Stomach (tissue), 9 donors: ENCODE results near the gene PRKN. TPM values are rescaled to one million over a fixed set of nuclear protein-coding genes. Genes with fewer than 3 reads are reported as not detected.

ENCODE experiments used
- DNase-seq, 2 donors: peaks; one replicate each; pipeline versions ENCODE4 v3.0.0 to v3.0.0-alpha.2; 2013 to 2019
- H3K27ac ChIP-seq, 5 donors: fragments of 200-600 bp in 4 of 5; sonication (generic) in 4 of 5; one replicate each; pipeline ENCODE4 v1.5.1; 2013 to 2019; ENCODE audit warnings: mild to moderate bottlenecking in 1 of 5, moderate library complexity in 1 of 5
- H3K27me3 ChIP-seq, 3 donors: fragments of 200-600 bp; sonication (generic); one replicate each; pipeline ENCODE4 v1.5.1; 2017 to 2019; ENCODE audit warnings: mixed run types in 1 of 3
- H3K36me3 ChIP-seq, 4 donors: fragments of 200-600 bp; sonication (generic); 1 replicate in 3 of 4; 2 replicates in 1 of 4; pipeline ENCODE4 v1.5.1; 2016 to 2019
- H3K4me1 ChIP-seq, 4 donors: fragments of 200-600 bp; sonication (generic); one replicate each; pipeline ENCODE4 v1.5.1; 2016 to 2019
- H3K4me3 ChIP-seq, 4 donors: fragments of 200-600 bp; sonication (generic) in 3 of 4; one replicate each; pipeline ENCODE4 v1.5.1; 2016 to 2019; ENCODE audit warnings: mild to moderate bottlenecking in 1 of 4
- H3K9me3 ChIP-seq, 4 donors: fragments of 200-600 bp; sonication (generic); one replicate each; pipeline ENCODE4 v1.5.1; 2016 to 2019
- EP300 ChIP-seq: sonication (generic); formaldehyde crosslinking; IDR thresholded peaks from one replicate; pipeline ENCODE4 v1.6.1; 2017; ENCODE audit warnings: antibody characterized with exemption
- POLR2A ChIP-seq, 4 donors: fragments of 450-650 bp; IDR thresholded peaks; one replicate each; pipeline ENCODE4 v1.6.1; 2016; ENCODE audit warnings: antibody characterized with exemption in 4 of 4, control low read depth in 2 of 4, mild to moderate bottlenecking in 1 of 4, moderate library complexity in 1 of 4
- POLR2AphosphoS5 ChIP-seq, 3 donors: sonication (generic); formaldehyde crosslinking; IDR thresholded peaks; one replicate each; pipeline ENCODE4 v1.6.1; 2016; ENCODE audit warnings: antibody characterized with exemption in 3 of 3
- WGBS, 5 donors: extraction: QIAGEN DNeasy Blood & Tissue Kit in 3 of 5; methylation state at CpG; one replicate each; pipeline versions ENCODE4 v1.1.5 to v1.1.7; 2013 to 2018; 5-methylcytosine and 5-hydroxymethylcytosine counted together
- intact Hi-C: fragments of 100-400 bp; cut with DNase I; formaldehyde crosslinking; loops from one replicate; pipeline ENCODE4 v1.15.1; 2023; ENCODE audit warnings: low total_unique reads
- polyA plus RNA-seq, 3 donors: library from polyadenylated mRNA; stranded (reverse); fragments of 200-250 nt; gene quantifications; one replicate each; pipeline ENCODE4 v1.2.3, GENCODE V29; 2013
- total RNA-seq, 5 donors: library from RNA; depleted of rRNA; stranded (reverse); fragments of >200 nt; gene quantifications; one replicate each; pipeline versions ENCODE4 v1.1.0 to v1.2.3, GENCODE V29; 2014 to 2016
- TF ChIP-seq, protein P1 (sequence below), 7 experiments: fragments of 450-650 bp in 4 of 7; fragments of 200-600 bp in 3 of 7; sonication (generic) in 3 of 7; IDR thresholded peaks; one replicate each; pipeline ENCODE4 v1.5.1; 2016 to 2019; ENCODE audit warnings: antibody characterized with exemption in 7 of 7, control low read depth in 2 of 7, mild to moderate bottlenecking in 1 of 7
- donor health status: healthy with polysubstance abuse.
- donor health status: Bipolar disorder and iron deficiency.
- donor health status: healthy.

Gene PRKN
- total and polyA plus RNA-seq, 8 donors, result 0.68 to 19.8 (median 9.5) TPM

GRCh38 chr6:162056745-162057144 is 670.8 kb downstream of the PRKN start:
- H3K4me1 ChIP-seq, result no peaks in the 10 kb centered on the region
- 61 to 80% (median 62%) methylated on average over 8 of the region's 8 CpGs for WGBS, 5 donors

DNA sequence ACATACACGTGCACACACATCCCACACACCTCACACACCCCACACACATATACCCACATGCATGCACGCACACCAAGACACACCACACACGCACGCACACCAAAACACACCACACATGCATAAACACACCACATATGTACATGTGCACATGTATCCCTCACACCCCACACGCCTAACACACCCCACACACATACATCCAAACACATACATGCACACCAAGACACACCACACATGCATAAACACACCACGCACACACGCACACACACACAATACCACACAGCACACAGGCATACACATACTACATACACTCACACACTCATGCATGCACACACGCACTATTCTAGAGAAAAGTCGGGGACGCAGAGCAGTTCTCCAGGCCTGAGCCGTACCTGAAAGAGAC is 671.5 kb downstream of the PRKN start:
- Histone ChIP-seq H3K27ac (no peak overlapping the region), H3K4me1 (no peaks in the 10 kb centered on the region), H3K27me3 (no peaks in the 10 kb centered on the region), H3K9me3 (no peaks in the 10 kb centered on the region), H3K36me3 (no peaks in the 10 kb centered on the region), H3K4me3 (no peak overlapping the region)
- intact Hi-C loops, result no loop called here
- no peak for DNase-seq
- no peak for TF ChIP-seq POLR2A (IDR thresholded peaks at IDR 0.05)
- no peak for TF ChIP-seq EP300
- no peak for TF ChIP-seq POLR2AphosphoS5 (IDR thresholded peaks at IDR 0.05)
- TF ChIP-seq, protein P1, sequence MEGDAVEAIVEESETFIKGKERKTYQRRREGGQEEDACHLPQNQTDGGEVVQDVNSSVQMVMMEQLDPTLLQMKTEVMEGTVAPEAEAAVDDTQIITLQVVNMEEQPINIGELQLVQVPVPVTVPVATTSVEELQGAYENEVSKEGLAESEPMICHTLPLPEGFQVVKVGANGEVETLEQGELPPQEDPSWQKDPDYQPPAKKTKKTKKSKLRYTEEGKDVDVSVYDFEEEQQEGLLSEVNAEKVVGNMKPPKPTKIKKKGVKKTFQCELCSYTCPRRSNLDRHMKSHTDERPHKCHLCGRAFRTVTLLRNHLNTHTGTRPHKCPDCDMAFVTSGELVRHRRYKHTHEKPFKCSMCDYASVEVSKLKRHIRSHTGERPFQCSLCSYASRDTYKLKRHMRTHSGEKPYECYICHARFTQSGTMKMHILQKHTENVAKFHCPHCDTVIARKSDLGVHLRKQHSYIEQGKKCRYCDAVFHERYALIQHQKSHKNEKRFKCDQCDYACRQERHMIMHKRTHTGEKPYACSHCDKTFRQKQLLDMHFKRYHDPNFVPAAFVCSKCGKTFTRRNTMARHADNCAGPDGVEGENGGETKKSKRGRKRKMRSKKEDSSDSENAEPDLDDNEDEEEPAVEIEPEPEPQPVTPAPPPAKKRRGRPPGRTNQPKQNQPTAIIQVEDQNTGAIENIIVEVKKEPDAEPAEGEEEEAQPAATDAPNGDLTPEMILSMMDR (IDR thresholded peaks at IDR 0.05), result no peak
- 94 to 97% (median 96%) methylated on average over 11 of the region's 11 CpGs for WGBS, 5 donors

More at GRCh38 chr6:162056745-162057144, 670.8 kb downstream of the PRKN start:
- Histone ChIP-seq H3K4me3 (no peak overlapping the region), H3K36me3 (no peaks in the 10 kb centered on the region), H3K9me3 (no peaks in the 10 kb centered on the region), H3K27ac (no peak overlapping the region), H3K27me3 (no peaks in the 10 kb centered on the region)
- intact Hi-C loops, result no loop called here
- TF ChIP-seq POLR2A (IDR thresholded peaks at IDR 0.05), result no peak
- no peak for TF ChIP-seq EP300
- TF ChIP-seq, protein P1 (IDR thresholded peaks at IDR 0.05), result no peak
- DNase-seq, result peak in 1 of 2 donors; percentile 30

DNA sequence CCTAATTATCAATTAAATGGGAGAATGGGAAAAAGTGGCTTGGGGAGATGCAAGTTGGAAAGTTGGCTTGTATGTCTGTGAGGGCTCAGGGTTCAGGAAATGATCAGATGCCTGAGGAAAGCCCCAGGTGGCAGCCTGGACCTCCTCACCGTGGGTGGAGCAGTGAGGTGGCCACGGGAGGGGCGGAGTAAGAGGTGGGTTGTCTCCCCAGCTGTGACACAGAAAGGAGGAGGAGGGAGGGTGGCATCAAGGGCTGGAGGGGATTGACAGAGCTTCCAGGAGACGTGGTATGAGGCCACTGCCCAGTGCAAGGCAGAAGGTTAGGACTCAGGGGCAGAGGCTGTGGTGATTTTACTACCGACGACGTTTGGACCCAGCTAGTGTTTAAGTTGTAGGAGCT is 672.2 kb downstream of the PRKN start:
- Histone ChIP-seq H3K36me3 (no peaks in the 10 kb centered on the region), H3K27ac (no peak overlapping the region), H3K4me3 (no peak overlapping the region), H3K4me1 (no peaks in the 10 kb centered on the region), H3K9me3 (no peaks in the 10 kb centered on the region), H3K27me3 (no peaks in the 10 kb centered on the region)
- TF ChIP-seq POLR2AphosphoS5 (IDR thresholded peaks at IDR 0.05), result no peak
- TF ChIP-seq EP300, result no peak
- no peak for TF ChIP-seq POLR2A (IDR thresholded peaks at IDR 0.05)
- TF ChIP-seq, protein P1 (IDR thresholded peaks at IDR 0.05), result no peak
- 73 to 79% (median 77%) methylated on average over 7 of the region's 7 CpGs for WGBS, 5 donors
- intact Hi-C loops, result no loop called here
- DNase-seq, result no peak

DNA sequence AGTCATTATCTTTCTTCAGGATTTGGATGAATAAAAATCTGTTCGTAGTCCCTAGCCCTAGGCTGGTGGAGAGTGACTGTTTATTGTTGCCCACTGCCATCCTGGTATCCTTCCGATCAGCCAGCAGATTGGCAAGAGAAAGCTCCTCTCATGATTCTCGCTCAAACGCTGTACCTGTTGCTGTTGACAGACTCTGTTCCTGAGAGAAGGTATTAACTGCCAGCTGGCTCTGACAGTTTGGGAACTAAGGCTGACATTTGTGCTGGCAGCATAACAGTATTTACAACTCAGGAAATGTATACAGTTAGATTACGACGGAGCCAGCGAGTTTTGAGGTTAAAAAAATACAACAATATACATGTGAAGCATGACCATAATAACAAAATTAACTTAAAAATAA is 674.5 kb downstream of the PRKN start:
- intact Hi-C loops, result no loop called here
- Histone ChIP-seq H3K9me3 (no peaks in the 10 kb centered on the region), H3K4me3 (no peak overlapping the region), H3K4me1 (no peaks in the 10 kb centered on the region), H3K27me3 (no peaks in the 10 kb centered on the region), H3K36me3 (no peaks in the 10 kb centered on the region), H3K27ac (no peak overlapping the region)
- DNase-seq, result peak in 1 of 2 donors; percentile 14
- TF ChIP-seq POLR2A (IDR thresholded peaks at IDR 0.05), result no peak
- TF ChIP-seq, protein P1 (IDR thresholded peaks at IDR 0.05), result no peak
- no peak for TF ChIP-seq POLR2AphosphoS5 (IDR thresholded peaks at IDR 0.05)
- no peak for TF ChIP-seq EP300
- WGBS, 5 donors, result 44 to 64% (median 48%) methylated on average over 7 of the region's 7 CpGs
